Measurements from ENCODE around the gene RGS7.

RGS7 gene

GRCh38 chr1:240786880-240787279 is 570.1 kb downstream of the RGS7 start:
- TF ChIP-seq CTCF (IDR thresholded peaks at IDR 0.05), result no peak

- TF ChIP-seq CTCF (IDR thresholded peaks at IDR 0.05), result no peak
Measured at GRCh38 chr1:240784776-240785175, 572.2 kb downstream of the RGS7 start.

- TF ChIP-seq CTCF (IDR thresholded peaks at IDR 0.05), result no peak
Measured at GRCh38 chr1:240776237-240776636, 580.8 kb downstream of the RGS7 start.

GRCh38 chr1:240772131-240772530 is 584.9 kb downstream of the RGS7 start:
- TF ChIP-seq CTCF (IDR thresholded peaks at IDR 0.05), result no peak

GRCh38 chr1:240771450-240771849 is 585.6 kb downstream of the RGS7 start:
- TF ChIP-seq CTCF (IDR thresholded peaks at IDR 0.05), result no peak

- TF ChIP-seq CTCF (IDR thresholded peaks at IDR 0.05), result no peak
Measured at GRCh38 chr1:240768979-240769378, 588.0 kb downstream of the RGS7 start.

- no peak for TF ChIP-seq CTCF (IDR thresholded peaks at IDR 0.05)
Measured at GRCh38 chr1:240766831-240767230, 590.2 kb downstream of the RGS7 start.

- no peak for TF ChIP-seq CTCF (IDR thresholded peaks at IDR 0.05)
Measured at GRCh38 chr1:240765732-240766363, 591.2 kb downstream of the RGS7 start.
